ENCODE data around the gene GSAP.

Gene GSAP

GRCh38 chr7:77360969-77361368, 55.2 kb downstream of the GSAP start:
- no peak overlapping the region for H3K4me2 ChIP-seq (ENCODE audit: low read depth, low read length, poor library complexity, severe bottlenecking)
- no peaks in the 10 kb centered on the region for H3K9me2 ChIP-seq (replicated peaks; ENCODE audit: insufficient read depth, low read length)
- no peaks in the 10 kb centered on the region for H4K20me1 ChIP-seq (ENCODE audit: low read depth, low read length)
- H3K79me2 ChIP-seq (ENCODE audit: insufficient read depth, low read length): no peaks in the 10 kb centered on the region
- no peak overlapping the region for H3K9ac ChIP-seq (ENCODE audit: low read length)
- H3K36me3 ChIP-seq (ENCODE audit: low read length): no peaks in the 10 kb centered on the region
- TF ChIP-seq, protein P1, sequence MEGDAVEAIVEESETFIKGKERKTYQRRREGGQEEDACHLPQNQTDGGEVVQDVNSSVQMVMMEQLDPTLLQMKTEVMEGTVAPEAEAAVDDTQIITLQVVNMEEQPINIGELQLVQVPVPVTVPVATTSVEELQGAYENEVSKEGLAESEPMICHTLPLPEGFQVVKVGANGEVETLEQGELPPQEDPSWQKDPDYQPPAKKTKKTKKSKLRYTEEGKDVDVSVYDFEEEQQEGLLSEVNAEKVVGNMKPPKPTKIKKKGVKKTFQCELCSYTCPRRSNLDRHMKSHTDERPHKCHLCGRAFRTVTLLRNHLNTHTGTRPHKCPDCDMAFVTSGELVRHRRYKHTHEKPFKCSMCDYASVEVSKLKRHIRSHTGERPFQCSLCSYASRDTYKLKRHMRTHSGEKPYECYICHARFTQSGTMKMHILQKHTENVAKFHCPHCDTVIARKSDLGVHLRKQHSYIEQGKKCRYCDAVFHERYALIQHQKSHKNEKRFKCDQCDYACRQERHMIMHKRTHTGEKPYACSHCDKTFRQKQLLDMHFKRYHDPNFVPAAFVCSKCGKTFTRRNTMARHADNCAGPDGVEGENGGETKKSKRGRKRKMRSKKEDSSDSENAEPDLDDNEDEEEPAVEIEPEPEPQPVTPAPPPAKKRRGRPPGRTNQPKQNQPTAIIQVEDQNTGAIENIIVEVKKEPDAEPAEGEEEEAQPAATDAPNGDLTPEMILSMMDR (IDR thresholded peaks at IDR 0.05; ENCODE audit: insufficient read depth, low read length, poor library complexity, severe bottlenecking): no peak
- TF ChIP-seq EZH2phosphoT487 (conservative IDR thresholded peaks at IDR 0.05; ENCODE audit: low read length): no peak
- no peaks in the 10 kb centered on the region for H3K9me3 ChIP-seq (ENCODE audit: insufficient read depth, low read length)
- H3K27me3 ChIP-seq (ENCODE audit: low read length): no peaks in the 10 kb centered on the region
- H3F3A ChIP-seq (ENCODE audit: insufficient read depth): no peaks in the 10 kb centered on the region
- H3K27ac ChIP-seq (ENCODE audit: low read depth, low read length): no peak overlapping the region
- no peak overlapping the region for H2AFZ ChIP-seq (ENCODE audit: low read depth, low read length, severe bottlenecking)
- no peak overlapping the region for H3K4me3 ChIP-seq (ENCODE audit: insufficient read depth, low read length, poor library complexity, severe bottlenecking)

DNA sequence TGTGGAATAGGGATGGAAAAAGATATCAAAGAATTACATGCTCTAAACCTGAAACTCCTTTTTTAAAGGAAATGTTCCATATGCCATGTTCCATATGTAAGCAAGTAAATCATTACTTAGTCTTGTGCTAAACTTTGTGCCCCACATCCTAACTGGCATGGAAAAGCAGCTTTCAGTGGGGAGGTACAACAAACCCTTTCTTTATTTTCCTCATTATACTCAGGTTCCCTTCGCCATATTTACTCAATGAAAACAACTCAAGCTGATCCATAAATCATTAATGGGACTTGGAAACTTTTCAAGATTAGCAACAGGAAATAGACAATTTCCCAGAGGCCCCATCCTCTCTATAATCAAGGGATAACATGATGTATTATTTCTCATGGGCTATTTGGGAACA, 56.0 kb downstream of the GSAP start:
- no peaks in the 10 kb centered on the region for H3K27me3 ChIP-seq (ENCODE audit: low read length)
- no peak overlapping the region for H2AFZ ChIP-seq (ENCODE audit: low read depth, low read length, severe bottlenecking)
- no peak for TF ChIP-seq EZH2phosphoT487 (conservative IDR thresholded peaks at IDR 0.05; ENCODE audit: low read length)
- TF ChIP-seq, protein P1 (IDR thresholded peaks at IDR 0.05; ENCODE audit: insufficient read depth, low read length, poor library complexity, severe bottlenecking): no peak
- no peaks in the 10 kb centered on the region for H3F3A ChIP-seq (ENCODE audit: insufficient read depth)
- no peak overlapping the region for H3K27ac ChIP-seq (ENCODE audit: low read depth, low read length)
- no peaks in the 10 kb centered on the region for H3K9me2 ChIP-seq (replicated peaks; ENCODE audit: insufficient read depth, low read length)
- no peak overlapping the region for H3K4me2 ChIP-seq (ENCODE audit: low read depth, low read length, poor library complexity, severe bottlenecking)
- no peaks in the 10 kb centered on the region for H3K36me3 ChIP-seq (ENCODE audit: low read length)
- H3K79me2 ChIP-seq (ENCODE audit: insufficient read depth, low read length): no peaks in the 10 kb centered on the region
- H3K9ac ChIP-seq (ENCODE audit: low read length): no peak overlapping the region
- H3K9me3 ChIP-seq (ENCODE audit: insufficient read depth, low read length): no peaks in the 10 kb centered on the region
- no peaks in the 10 kb centered on the region for H4K20me1 ChIP-seq (ENCODE audit: low read depth, low read length)
- H3K4me3 ChIP-seq (ENCODE audit: insufficient read depth, low read length, poor library complexity, severe bottlenecking): no peak overlapping the region

- Histone ChIP-seq H2AFZ (ENCODE audit: low read depth, low read length, severe bottlenecking) (no peak overlapping the region), H3K9me2 (replicated peaks; ENCODE audit: insufficient read depth, low read length) (no peaks in the 10 kb centered on the region), H3K9me3 (ENCODE audit: insufficient read depth, low read length) (no peaks in the 10 kb centered on the region), H3K27ac (ENCODE audit: low read depth, low read length) (no peak overlapping the region), H3K9ac (ENCODE audit: low read length) (no peak overlapping the region), H3F3A (ENCODE audit: insufficient read depth) (no peaks in the 10 kb centered on the region), H3K36me3 (ENCODE audit: low read length) (no peaks in the 10 kb centered on the region), H3K27me3 (ENCODE audit: low read length) (no peaks in the 10 kb centered on the region), H4K20me1 (ENCODE audit: low read depth, low read length) (no peaks in the 10 kb centered on the region), H3K4me3 (ENCODE audit: insufficient read depth, low read length, poor library complexity, severe bottlenecking) (no peak overlapping the region), H3K79me2 (ENCODE audit: insufficient read depth, low read length) (no peaks in the 10 kb centered on the region), H3K4me2 (ENCODE audit: low read depth, low read length, poor library complexity, severe bottlenecking) (no peak overlapping the region)
- TF ChIP-seq EZH2phosphoT487 (conservative IDR thresholded peaks at IDR 0.05; ENCODE audit: low read length): no peak
- TF ChIP-seq, protein P1 (IDR thresholded peaks at IDR 0.05; ENCODE audit: insufficient read depth, low read length, poor library complexity, severe bottlenecking): no peak
Measured at GRCh38 chr7:77359599-77359998, 56.5 kb downstream of the GSAP start.

Data from SU-DHL-6 (cell line).